Measurements from ENCODE around the gene TAS2R14. TPM values are rescaled to one million over a fixed set of nuclear protein-coding genes. Genes with fewer than 3 reads are reported as not detected.

The TAS2R14 gene
- total RNA-seq, 1 donor from 2014 or later = 3.3 TPM

DNA sequence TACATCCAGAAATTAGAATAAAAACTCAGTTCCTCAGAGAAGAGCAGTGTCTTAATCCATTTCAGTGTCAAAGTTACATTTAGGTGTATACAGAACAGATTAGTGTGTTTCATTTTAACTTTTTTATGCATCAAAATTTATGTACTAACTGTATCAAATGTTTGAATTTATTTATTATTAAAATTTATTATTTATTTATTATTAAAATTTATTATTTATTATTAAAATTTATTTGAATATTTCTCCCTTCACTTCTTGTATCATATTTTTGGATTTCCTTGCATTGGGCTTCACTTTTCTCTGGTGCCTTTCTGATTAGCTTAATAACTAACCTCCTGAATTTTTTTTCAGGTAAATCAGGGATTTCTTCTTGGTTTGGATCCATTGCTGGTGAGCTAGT is 2.3 kb upstream of the TAS2R14 start:
- Mint-ChIP-seq H3K27me3 (ENCODE audit: unreplicated experiment) (no peaks in the 10 kb centered on the region), H3K4me3 (ENCODE audit: unreplicated experiment) (no peak overlapping the region), H3K4me1 (ENCODE audit: low read depth, unreplicated experiment) (peaks cover 4% of the 10 kb centered on the region), H3K36me3 (ENCODE audit: unreplicated experiment) (peaks cover 6% of the 10 kb centered on the region), H3K27ac (ENCODE audit: unreplicated experiment) (no peak overlapping the region), H3K9me3 (ENCODE audit: unreplicated experiment) (peaks cover 3% of the 10 kb centered on the region)
- TF ChIP-seq, protein P1, sequence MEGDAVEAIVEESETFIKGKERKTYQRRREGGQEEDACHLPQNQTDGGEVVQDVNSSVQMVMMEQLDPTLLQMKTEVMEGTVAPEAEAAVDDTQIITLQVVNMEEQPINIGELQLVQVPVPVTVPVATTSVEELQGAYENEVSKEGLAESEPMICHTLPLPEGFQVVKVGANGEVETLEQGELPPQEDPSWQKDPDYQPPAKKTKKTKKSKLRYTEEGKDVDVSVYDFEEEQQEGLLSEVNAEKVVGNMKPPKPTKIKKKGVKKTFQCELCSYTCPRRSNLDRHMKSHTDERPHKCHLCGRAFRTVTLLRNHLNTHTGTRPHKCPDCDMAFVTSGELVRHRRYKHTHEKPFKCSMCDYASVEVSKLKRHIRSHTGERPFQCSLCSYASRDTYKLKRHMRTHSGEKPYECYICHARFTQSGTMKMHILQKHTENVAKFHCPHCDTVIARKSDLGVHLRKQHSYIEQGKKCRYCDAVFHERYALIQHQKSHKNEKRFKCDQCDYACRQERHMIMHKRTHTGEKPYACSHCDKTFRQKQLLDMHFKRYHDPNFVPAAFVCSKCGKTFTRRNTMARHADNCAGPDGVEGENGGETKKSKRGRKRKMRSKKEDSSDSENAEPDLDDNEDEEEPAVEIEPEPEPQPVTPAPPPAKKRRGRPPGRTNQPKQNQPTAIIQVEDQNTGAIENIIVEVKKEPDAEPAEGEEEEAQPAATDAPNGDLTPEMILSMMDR (IDR thresholded peaks at IDR 0.05; ENCODE audit: partially characterized antibody, unreplicated experiment) = no peak
- no peak for DNase-seq

DNA sequence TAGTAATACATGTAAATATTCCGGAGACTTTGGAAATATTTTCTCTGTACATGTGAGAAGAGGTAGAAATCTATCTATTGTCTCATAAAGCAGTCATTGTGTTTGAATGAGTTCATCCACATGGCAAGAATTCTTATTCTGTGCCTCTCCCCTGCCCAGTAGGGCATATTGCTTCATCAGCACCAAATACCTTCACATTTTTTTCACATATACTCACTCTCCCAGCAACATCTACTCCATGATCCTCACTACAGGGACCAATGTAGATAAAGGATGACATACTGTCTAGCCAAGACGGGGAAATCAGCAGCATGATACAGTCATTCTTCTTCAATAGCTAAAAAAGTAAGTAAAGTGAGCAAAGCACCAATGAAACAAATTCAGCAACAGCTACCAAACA is 1.3 kb upstream of the TAS2R14 start:
- Mint-ChIP-seq H3K4me3 (ENCODE audit: unreplicated experiment) (no peak overlapping the region), H3K9me3 (ENCODE audit: unreplicated experiment) (no peaks in the 10 kb centered on the region), H3K27me3 (ENCODE audit: unreplicated experiment) (no peaks in the 10 kb centered on the region), H3K36me3 (ENCODE audit: unreplicated experiment) (peaks cover 6% of the 10 kb centered on the region), H3K4me1 (ENCODE audit: low read depth, unreplicated experiment) (peaks cover 4% of the 10 kb centered on the region), H3K27ac (ENCODE audit: unreplicated experiment) (no peak overlapping the region)
- TF ChIP-seq, protein P1 (IDR thresholded peaks at IDR 0.05; ENCODE audit: partially characterized antibody, unreplicated experiment) = no peak
- DNase-seq = no peak

DNA sequence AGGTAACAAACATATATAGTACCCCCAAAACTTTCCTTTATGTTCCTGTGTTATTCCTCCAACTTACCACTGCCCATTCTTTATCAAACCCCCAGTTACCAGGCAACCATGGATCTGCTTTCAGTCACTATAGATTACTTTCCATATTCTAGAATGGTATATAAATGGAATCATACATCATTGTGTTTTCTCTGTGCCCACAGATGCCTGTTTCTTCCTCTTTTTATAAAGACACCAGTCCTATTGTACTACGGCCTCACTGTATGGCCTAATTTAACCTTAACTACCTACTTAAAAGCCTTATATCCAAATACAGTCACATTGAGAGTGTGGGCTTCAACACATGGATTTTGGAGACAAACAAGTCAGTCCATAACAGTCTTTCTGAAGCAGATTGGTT is 2.6 kb downstream of the TAS2R14 start:
- Mint-ChIP-seq H3K9me3 (ENCODE audit: unreplicated experiment) (no peaks in the 10 kb centered on the region), H3K36me3 (ENCODE audit: unreplicated experiment) (no peaks in the 10 kb centered on the region), H3K4me1 (ENCODE audit: low read depth, unreplicated experiment) (no peaks in the 10 kb centered on the region), H3K4me3 (ENCODE audit: unreplicated experiment) (no peak overlapping the region), H3K27ac (ENCODE audit: unreplicated experiment) (no peak overlapping the region), H3K27me3 (ENCODE audit: unreplicated experiment) (no peaks in the 10 kb centered on the region)
- DNase-seq = no peak
- TF ChIP-seq, protein P1 (IDR thresholded peaks at IDR 0.05; ENCODE audit: partially characterized antibody, unreplicated experiment) = no peak

GRCh38 chr12:10928746-10929286 is 10.2 kb downstream of the TAS2R14 start, which contains the start of gene PRH2:
Gene PRH2, plus strand, starts transcription at chr12:10929236. Its CDS starts 38 bp downstream, at chr12:10929274.
- Mint-ChIP-seq H3K9me3 (ENCODE audit: unreplicated experiment) (peaks cover 3% of the 10 kb centered on the region), H3K27ac (ENCODE audit: unreplicated experiment) (no peak within 1 kb of the TSS), H3K4me3 (ENCODE audit: unreplicated experiment) (no peak within 1 kb of the TSS), H3K36me3 (ENCODE audit: unreplicated experiment) (no peaks in the 10 kb centered on the region), H3K27me3 (ENCODE audit: unreplicated experiment) (peaks cover 4% of the 10 kb centered on the region), H3K4me1 (ENCODE audit: low read depth, unreplicated experiment) (no peaks in the 10 kb centered on the region)
- TF ChIP-seq, protein P1 (IDR thresholded peaks at IDR 0.05; ENCODE audit: partially characterized antibody, unreplicated experiment) = no peak
- DNase-seq = no peak

DNA sequence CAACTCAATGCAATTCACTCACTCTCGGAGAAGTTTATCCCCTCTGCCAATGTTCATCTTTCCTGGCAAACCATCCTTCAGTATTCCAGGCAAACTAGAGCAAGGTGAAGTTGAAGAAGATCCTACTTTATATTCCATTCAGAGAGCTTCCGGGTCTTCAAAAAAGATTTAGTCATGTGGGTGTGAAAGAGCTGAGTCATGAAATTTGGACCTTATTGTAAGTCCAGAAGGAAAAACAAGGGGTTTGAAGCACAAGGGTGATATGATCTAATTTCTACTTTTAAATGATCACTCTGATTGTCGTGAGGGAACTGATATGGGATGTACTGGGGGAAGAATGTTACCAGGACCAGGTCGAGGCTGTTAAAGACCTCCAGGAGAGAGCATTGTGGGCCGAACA is 12.8 kb downstream of the TAS2R14 start:
- TF ChIP-seq, protein P1 (IDR thresholded peaks at IDR 0.05; ENCODE audit: partially characterized antibody, unreplicated experiment) = no peak
- H3K27me3 Mint-ChIP-seq (ENCODE audit: unreplicated experiment) = peaks cover 6% of the 10 kb centered on the region
- no peak overlapping the region for H3K27ac Mint-ChIP-seq (ENCODE audit: unreplicated experiment)

More for the DNA sequence above, 12.8 kb downstream of the TAS2R14 start:
- no peaks in the 10 kb centered on the region for H3K4me1 Mint-ChIP-seq (ENCODE audit: low read depth, unreplicated experiment)
- peaks cover 3% of the 10 kb centered on the region for H3K9me3 Mint-ChIP-seq (ENCODE audit: unreplicated experiment)
- H3K4me3 Mint-ChIP-seq (ENCODE audit: unreplicated experiment) = no peak overlapping the region
- no peaks in the 10 kb centered on the region for H3K36me3 Mint-ChIP-seq (ENCODE audit: unreplicated experiment)
- DNase-seq = no peak
